ENCODE measurements around the gene CD37. TPM values are rescaled to one million over a fixed set of nuclear protein-coding genes. Genes with fewer than 3 reads are reported as not detected.

CD37 gene
- total RNA-seq = 0.12 TPM in 1 of 2 replicates, not detected in the other

DNA sequence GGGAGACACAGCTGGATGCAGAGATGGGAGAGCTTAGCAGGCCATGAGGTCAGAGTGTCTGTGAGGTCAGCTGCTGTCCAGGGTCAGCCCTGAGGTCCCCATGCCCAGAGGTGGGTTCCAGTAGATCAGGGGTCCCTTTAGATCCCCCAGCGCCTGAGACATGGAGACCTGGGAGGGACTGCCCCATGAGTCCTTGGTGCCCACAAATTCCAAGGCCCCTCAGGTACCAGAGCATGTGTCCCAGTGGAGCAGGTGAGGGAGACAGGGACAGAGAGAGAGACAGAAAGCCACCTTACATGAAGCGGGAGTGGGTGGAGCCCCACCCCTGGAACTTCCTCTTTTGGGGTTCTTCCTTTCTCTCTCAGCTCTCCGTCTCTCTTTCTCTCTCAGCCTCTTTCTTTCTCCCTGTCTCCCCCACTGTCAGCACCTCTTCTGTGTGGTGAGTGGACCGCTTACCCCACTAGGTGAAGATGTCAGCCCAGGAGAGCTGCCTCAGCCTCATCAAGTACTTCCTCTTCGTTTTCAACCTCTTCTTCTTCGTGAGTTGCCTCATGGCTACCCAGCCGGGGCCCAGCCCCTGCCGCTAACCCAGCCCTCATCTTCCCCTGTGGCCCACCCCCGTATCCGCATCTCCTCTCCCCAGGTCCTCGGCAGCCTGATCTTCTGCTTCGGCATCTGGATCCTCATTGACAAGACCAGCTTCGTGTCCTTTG lies at the start of gene CD37:
Gene CD37 (plus strand): TSS at position 336 of the 713 bp plus-strand sequence. CDS start 135 bp downstream, at position 471.

DNA sequence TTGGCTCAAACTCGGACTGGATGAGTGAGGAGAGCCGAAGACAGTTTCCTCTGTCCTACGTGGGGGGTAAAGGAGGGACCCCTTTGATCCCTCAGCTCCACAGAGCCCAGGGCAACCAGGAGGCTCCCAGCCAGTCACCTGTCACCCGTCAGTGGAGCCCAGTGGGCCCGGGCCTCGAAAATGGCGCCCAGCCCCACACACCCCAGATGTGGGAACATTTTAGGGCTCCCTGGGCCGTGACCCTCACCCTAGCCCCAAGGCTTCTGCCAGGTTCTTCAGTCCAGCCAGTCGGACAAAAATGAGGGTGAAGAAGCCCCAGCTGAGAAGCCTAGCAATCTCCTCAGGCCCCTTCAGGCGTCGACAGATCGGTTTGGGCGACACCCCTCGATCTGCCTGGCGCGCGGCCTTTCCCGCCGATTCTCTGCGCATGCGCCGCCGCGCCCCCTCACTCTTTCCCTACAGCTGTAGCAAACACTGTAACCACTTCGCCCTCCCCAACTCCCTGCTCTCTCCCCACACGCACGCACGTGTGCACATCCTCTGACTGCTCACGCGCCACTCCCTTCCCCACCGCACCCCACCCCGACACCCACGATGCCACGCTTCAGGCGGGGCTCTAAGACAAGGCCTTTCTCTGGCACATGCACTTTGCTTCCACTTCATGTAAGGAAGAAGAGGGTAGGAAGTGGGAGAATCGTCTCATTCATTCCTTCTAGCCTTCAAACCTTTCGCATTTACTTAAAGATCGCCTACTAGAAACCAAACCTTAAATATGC lies 10.2 kb upstream of the CD37 start, which contains the start of gene SLC6A16:
Gene SLC6A16 (minus strand): TSS at position 391 of the 776 bp plus-strand sequence. CDS start 13,844 bp downstream, outside the sequence.

GRCh38 chr19:49362048-49362928 lies 27.1 kb downstream of the CD37 start, which contains the start of gene TEAD2:
Gene TEAD2 (minus strand): TSS chr19:49362416. CDS start chr19:49360075, 2,341 bp downstream.

DNA sequence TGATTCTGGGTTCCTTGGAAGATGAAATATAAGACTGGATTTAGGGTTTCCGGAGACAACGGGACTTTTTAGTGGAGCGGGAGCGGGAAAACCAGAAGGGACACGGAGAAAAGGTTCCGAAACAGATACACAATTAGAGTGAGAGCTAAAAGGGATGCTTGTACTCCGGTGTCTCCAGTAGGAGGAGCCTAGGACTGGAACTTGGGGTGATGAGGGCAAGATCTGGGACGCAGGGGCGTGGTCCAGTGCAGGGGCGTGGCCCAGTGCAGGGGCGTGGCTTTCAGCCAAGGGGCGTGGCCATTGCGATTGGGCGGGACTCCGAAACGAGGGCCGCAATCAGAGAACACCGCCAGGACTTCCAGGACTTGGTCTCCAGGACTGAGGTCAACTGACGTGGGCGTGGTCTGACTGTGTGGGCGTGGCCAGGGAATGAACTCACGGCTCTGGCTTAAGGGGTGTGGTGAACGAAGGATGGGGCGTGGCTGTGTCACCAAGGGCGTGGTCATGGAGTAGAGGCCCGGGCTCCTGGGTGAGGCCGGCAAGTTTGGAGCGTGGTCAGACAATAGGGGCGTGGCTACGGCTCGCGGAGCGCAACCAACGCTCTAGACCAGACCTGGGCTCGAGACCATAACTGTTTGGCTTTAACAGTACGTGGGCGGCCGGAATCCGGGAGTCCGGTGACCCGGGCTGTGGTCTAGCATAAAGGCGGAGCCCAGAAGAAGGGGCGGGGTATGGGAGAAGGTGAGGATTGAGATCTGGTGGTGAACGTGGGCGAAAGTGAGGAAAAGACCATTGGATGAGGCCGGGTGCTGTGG lies 28.3 kb downstream of the CD37 start, which contains the start of gene DKKL1:
Gene DKKL1 (plus strand): TSS at position 610 of the 815 bp plus-strand sequence. CDS start 122 bp downstream, at position 732.

GRCh38 chr19:49387936-49388372 lies 52.7 kb downstream of the CD37 start, which contains the start of gene KASH5:
Gene KASH5 (plus strand): TSS chr19:49388249. CDS start chr19:49390884, 2,635 bp downstream.

Other genes with a start within 250 kb of the CD37 start
- 101 and 166 TPM in 2 replicates for gene SNRNP70, start 250.0 kb upstream of the CD37 start, total RNA-seq
- 4.8 and 13.1 TPM in 2 replicates for gene LIN7B, start 221.0 kb upstream of the CD37 start, total RNA-seq
- gene C19orf73, start 216.3 kb upstream of the CD37 start, total RNA-seq = 0.87 and 1.2 TPM in 2 replicates
- 1.2 and 1.5 TPM in 2 replicates for gene PPFIA3, start 215.9 kb upstream of the CD37 start, total RNA-seq
- not detected in 2 replicates for gene HRC, start 180.0 kb upstream of the CD37 start, total RNA-seq
- 10.2 and 17.1 TPM in 2 replicates for gene TRPM4, start 177.6 kb upstream of the CD37 start, total RNA-seq
- under 0.01 TPM in 2 replicates for gene SLC6A16, start 10.2 kb upstream of the CD37 start, total RNA-seq
- gene TEAD2, start 27.0 kb downstream of the CD37 start, total RNA-seq = 13.7 and 15.6 TPM in 2 replicates
- gene DKKL1, start 28.5 kb downstream of the CD37 start, total RNA-seq = 0.25 and 0.33 TPM in 2 replicates
- not detected in 2 replicates for gene KASH5, start 52.8 kb downstream of the CD37 start, total RNA-seq
- gene PTH2, start 88.0 kb downstream of the CD37 start, total RNA-seq = not detected in 2 replicates
- gene GFY, start 90.0 kb downstream of the CD37 start, total RNA-seq = 0.11 TPM in 1 of 2 replicates, not detected in the other
- not detected in 2 replicates for gene SLC17A7, start 106.1 kb downstream of the CD37 start, total RNA-seq
- gene PIH1D1, start 116.4 kb downstream of the CD37 start, total RNA-seq = 105 and 127 TPM in 2 replicates
- 33.4 and 53.8 TPM in 2 replicates for gene ALDH16A1, start 117.8 kb downstream of the CD37 start, total RNA-seq
- gene FLT3LG, start 138.8 kb downstream of the CD37 start, total RNA-seq = 2.5 and 2.6 TPM in 2 replicates
- gene RPL13A, start 152.2 kb downstream of the CD37 start, total RNA-seq = 1,950 and 2,937 TPM in 2 replicates
- 2,278 and 3,023 TPM in 2 replicates for gene RPS11, start 161.0 kb downstream of the CD37 start, total RNA-seq
- 21.7 and 56.0 TPM in 2 replicates for gene FCGRT, start 177.3 kb downstream of the CD37 start, total RNA-seq
- gene RCN3, start 192.6 kb downstream of the CD37 start, total RNA-seq = 136 and 287 TPM in 2 replicates
- gene NOSIP, start 245.2 kb downstream of the CD37 start, total RNA-seq = 58.2 and 78.7 TPM in 2 replicates
- 0.33 and 0.75 TPM in 2 replicates for gene PRRG2, start 245.9 kb downstream of the CD37 start, total RNA-seq

All from uterine smooth muscle cell (primary cell).